Measurements from ENCODE around the gene CDSN.
A peak's percentile ranks its signal among the peaks of the same experiment; 100 is the strongest.

The CDSN gene

DNA sequence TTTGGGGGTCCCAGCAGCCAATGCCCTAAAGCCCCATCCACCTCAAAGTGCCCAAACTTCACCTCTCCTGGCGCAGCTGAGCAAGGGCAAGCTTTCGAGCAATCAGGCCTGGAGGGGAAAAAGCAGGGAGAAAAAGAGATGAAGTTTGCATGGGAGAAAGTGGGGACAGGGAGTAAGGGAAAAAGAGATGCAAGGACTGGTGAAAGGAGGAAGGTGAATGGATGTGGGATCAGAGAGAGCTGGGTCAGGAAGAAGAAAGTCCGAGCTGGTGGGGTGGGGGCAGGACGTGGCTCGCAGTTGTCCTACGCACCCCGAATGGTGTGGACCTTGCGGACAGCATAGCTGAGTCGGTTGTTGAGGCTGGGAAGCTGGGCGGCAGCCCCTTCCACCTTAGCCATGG, 25.1 kb upstream of the CDSN start:
- no peak for DNase-seq (ENCODE audit: low read depth)

DNA sequence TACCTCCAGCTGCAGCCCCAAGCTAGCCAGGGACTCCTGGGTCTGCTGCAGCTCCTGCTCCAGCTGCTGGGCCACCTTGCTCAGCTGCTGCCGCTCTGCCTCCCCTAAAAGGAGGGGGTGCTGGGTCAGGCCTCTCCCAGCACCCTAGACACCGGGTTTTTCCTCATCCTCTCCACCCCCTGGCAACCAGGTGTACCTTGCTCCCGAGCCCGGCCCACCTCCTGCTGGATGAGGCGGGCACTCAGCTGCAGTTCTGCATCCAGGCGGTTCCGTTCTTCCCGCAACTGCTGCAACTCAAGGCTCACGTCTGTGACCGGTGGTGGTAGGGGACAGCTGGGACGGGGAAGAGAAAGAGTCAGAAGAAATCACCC, 24.7 kb upstream of the CDSN start:
- no peak for DNase-seq (ENCODE audit: low read depth)

DNA sequence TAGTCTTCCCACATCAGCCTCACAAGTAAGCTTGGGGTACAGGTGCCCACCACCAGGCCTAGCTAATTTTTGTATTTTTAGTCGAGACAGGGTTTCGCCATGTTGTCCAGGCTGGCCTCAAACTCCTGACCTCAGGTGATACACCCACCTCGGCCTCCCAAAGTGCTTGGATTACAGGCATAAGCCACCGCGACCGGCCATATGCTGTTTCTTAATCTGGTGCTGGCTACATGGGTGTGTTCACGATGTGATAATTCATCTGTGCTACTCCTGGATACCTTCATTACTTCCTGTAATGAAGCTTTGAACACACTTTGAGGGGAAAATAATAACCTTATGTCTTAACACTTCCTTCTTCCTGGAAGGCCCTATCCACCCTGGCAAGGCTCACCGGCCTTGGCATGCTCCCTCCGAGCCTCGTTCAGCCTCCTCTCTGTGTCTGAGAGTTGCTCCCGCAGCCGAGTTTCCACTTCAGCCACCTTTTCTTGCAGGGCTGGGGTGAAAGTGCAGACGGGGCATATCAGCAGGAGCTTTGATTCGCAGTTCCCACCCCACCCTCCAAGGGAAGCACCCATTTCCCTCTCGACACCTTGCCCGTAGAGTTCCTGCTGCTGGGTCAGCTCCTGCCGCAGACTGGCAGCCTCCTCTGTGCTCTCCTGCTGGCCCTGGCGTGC, 24.2 kb upstream of the CDSN start:
- no peak for DNase-seq (ENCODE audit: low read depth)

DNA sequence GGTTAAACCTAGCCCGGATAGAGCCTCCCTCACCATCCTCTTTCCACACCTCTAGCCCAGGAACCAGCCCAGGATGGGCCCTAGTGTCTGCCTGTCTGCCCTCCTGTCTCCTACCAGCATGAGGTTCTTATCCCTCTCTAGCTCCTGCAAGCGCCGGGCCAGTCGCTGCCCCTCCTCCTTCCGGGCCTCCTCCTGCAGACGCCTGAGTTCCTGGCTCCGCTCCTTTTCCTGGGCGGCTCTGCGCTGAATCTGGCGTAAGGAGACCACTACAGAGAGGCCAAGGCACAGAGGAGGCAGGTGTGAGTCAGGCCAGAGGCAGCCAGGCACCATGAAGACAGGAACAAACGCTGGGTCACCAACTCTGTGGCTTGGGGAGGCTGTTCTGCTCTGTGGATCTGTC, 22.9 kb upstream of the CDSN start:
- no peak for DNase-seq (ENCODE audit: low read depth)

DNA sequence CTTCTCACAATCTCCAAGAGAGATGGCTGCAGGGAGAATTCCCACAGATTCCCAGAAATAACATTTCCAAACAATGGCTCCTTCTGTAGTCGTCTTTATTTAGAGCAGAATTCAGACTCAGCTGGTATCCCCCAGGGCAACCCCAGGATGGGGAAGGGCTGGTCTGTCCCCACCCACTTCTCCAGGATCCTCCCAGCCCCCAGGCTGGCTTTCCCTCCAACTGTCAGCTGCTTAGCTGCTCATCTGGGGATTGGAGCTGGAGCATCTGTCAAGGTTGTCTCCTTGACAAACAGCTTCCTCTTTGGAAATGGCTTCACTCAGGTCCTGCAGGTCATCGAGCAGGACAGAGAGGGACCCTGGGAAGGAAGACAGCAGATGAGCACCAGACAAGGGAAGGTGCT, 22.1 kb upstream of the CDSN start:
- no peak for DNase-seq (ENCODE audit: low read depth)

DNA sequence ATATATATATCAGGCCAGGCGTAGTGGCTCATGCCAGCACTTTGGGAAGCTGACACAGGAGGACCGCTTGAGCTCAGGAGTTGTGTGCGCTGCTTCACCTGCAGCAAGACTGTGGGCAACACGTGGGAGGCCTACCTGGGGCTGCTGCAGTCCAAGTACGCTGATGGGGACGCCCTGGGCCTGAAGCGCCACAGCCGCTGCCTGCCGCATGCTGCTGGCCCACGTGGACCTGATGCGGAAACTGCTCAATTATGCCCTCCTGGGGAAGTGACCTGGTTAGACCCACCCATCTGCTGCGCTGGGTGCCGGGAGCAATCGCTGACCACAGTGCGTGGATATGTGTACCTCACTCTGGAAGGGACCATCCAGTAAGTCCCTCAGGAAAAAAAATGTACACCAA, 20.4 kb upstream of the CDSN start:
- DNase-seq (ENCODE audit: low read depth): no peak

DNA sequence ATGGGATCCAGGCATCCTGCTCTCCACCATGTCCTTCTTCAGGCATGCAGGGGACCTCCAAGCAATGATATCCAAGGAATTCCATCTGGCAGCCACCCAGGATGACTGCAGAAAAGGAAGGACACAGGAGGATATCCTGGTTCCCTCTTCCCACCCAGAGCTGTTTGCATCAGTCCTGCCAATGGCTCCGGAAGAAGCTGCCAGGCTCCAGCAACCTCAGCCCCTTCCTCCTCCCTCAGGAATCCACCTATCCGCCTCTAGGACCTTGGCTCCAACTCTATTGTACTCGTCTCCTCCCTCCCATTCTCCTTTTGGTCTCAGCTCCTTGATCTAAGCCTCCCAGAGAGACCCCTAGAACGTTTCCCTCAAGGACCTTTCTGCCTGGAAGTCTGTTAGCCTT, 19.4 kb upstream of the CDSN start:
- DNase-seq (ENCODE audit: low read depth): no peak

DNA sequence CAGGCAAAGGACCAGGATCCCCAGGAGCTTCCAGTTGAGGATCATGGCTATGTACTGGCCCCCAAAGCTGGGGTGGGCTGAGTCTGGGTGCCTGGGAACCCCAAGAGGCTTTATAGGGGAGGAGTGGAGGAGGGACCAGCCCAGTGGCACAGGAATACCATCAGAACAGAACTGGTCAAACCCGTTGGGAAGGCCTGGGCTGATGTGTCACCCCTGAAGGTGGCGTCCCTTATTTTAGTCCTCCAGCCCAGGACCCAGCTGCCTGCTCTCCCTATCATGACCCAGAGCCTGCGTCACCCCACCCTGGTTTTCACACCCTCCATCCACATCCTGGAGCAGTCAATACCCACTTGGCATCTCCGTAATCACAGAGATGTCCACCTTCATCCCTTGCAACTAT, 18.7 kb upstream of the CDSN start, which contains the start of gene PSORS1C2:
Gene PSORS1C2 (minus strand): TSS at position 85 of the 400 bp plus-strand sequence. CDS start 40 bp downstream, at position 45.
- no peak for DNase-seq (ENCODE audit: low read depth)

DNA sequence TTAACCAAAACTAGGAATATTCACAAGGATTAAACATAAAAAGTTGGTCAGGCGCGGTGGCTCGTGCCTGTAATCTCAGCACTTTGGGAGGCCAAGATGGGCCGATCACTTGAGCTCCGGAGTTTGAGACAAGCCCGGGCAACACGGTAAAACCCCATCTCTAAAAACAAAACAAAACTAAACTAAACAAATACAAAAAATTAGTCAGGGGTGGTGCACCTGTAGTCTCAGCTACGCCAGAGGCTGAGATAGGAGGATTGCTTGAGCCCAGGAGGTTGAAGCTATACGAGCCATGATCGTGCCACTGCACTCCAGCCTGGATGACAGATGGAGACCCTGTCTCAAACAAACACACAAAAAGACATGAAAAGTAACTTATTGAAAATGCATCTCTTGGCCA, 15.5 kb upstream of the CDSN start:
- no peak for DNase-seq (ENCODE audit: low read depth)

DNA sequence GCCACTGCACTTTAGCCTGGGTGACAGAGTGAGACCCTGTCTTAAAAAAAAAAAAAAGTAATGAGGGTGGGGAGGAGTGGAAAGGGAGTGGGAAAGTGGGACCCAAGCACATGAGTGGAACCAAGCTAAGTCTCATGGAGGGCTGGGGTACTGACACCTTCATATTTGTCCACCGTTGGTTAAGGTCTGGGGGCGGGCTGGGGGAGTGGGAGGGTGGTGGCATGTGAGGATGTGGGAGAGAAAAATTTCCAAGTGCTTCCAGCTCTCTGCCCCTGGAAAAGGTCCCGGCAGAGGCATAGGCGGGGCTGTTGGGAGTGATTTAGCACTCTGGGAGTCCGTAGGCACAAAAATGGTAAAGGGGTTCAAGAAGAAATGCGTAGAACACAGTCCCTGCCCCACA, 12.6 kb upstream of the CDSN start:
- DNase-seq (ENCODE audit: low read depth): no peak

DNA sequence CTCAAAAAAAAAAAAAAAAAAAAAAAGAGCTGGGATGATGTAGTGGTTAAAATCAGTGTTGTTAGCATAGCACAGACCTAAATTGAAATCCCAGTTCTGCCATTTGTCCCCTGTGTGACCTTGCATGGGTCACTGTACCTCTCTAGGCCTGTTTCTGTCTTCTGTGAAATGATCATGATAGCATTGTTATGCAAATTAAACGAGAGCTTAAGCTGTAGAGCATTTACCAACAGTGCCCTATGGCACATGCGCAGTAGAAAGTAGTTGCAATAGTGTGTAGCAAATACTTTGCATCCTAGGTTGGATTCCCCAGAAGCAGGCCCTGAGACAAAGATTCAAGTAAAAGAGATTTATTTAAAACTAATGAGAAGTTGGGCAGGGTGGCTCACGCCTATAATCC, 11.3 kb upstream of the CDSN start:
- no peak for DNase-seq (ENCODE audit: low read depth)

DNA sequence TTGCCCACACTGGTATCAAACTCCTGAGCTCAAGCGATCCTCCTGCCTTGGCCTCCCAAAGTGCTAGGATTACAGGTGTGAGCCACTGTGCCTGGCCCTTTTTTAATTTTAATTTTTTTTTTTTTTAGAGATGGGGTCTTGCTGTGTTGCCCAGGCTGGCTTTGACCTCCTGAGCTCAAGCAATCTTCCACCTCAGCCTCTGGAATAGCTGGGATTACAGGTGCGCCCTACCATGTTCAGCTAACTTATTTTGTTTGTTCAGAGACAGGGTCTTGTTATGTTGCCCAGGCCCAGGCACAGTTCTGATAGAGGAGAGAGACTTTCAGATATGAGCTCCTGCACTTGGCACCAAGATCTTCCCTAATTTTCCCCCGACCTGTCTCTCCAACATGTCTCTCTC, 10.5 kb upstream of the CDSN start:
- DNase-seq (ENCODE audit: low read depth): no peak

DNA sequence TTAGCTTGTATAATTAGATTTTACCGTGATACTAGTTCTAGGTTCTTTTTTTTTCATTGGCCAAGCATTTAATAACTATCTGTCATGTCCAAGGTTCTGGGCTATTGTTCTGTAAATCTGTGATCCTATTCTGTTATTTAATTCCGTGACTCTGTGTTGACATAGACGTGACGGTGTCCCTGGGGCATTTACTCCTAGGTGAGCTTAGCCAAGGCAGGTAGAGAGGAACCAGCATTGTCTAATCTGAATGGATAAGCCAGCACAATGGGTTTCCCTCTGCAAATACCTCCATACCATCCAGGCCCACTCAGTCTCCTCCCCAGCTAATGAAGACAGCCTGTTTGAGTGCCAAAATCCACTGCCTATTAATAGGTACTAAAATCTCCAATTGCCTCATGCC, 8.9 kb upstream of the CDSN start:
- no peak for DNase-seq (ENCODE audit: low read depth)

DNA sequence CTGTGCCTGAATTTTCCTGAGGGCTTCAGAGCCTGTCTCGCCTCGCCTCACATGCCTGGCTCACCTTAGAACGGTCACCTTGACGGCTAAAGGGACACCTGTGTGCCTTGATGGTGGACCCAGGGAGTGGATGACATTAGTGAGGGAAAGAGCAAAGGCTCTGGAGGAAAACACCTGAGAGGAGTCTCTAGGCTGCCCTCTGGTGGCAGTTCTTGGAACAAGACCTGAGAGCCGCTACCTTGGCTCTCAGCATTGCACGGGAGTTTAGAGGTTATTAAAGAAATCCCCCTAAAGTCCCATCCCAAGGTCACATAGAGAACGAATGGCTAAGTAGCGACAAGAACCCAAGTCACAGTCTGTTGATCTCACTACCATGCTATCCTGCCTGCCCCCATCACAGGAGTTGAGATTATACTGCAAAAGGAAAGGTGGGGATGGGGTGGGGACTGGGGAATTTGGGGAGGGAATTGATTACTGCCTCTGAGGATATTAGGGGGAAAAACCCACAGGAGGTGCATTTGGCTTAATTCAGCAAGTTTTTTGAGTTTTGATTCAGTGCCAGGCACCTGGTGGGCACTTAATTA, 7.9 kb upstream of the CDSN start:
- DNase-seq (ENCODE audit: low read depth): peak; percentile 60

DNA sequence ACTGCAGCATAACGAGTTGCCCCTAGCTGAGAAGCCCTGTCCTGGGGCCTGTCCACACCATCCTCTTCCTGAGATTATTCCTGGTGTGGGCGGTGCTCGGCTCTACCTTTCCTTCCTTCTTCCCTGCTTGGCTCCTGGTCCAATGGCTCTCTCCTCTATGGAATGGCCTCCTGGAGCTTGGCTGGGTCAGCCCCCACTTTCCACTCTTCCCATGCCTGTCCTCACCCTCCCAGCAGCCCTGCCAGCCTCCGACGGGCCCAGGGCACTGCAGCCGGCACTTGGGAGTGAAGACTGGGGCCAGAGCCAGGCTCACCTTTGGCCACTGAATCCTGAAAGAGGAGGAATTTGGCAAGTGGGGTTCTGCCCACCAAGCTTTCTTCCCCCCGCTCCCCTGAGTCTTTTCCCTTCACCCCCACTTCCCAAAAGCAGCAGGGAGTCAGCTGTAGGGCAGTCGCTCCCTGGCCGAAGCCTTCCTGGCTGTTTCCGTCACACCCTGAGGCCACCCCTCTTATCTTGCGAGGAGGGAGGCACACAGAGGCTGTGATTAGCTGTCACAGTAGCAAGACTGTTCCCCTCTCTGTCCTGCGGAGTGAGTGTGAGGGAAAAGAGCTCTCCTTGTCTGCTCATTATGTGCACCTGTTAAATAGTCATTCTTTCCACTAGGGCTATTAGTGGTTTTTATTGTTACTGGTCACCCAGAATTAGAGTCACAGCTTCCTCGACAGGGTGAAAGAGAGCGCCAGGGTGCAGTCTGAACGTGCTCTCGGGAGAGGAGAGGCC, 6.3 kb upstream of the CDSN start:
- no peak for DNase-seq (ENCODE audit: low read depth)

DNA sequence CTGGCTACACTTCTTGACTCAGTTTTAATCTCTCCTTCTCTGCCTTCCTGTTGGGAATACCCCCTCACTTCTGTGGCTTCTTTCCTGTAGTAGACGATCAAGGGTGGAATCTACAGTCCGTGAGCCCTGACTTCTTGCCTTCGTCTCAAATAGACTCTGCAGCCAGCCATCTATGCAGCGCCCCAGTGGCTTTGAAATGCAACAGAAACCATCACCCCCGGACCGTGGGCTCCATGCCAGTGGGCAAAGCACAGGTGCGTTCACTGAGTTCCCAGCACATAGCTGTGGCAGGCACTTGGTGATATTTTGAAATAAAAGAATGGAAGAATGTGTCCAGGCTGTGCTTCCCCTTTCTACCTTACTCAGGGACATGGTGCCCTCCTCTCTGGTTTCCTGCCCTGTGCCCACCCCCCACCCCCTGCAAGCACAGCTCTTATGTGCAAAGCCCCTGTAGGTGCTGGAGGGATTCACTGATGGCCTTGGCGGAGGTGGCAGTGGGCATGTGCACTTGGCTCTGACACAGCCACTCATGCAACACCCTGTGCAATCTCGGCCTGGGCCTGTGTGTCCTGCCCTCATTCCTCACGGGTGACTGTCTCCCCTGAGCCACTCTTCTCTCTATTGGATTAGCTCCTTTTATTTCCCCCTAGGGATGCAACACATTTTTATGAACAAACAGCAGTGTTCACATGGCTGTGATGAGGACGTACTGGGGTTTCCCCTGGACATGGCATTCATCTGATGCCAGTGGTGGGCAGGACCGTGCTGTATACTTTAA, 5.5 kb upstream of the CDSN start:
- DNase-seq (ENCODE audit: low read depth): no peak

DNA sequence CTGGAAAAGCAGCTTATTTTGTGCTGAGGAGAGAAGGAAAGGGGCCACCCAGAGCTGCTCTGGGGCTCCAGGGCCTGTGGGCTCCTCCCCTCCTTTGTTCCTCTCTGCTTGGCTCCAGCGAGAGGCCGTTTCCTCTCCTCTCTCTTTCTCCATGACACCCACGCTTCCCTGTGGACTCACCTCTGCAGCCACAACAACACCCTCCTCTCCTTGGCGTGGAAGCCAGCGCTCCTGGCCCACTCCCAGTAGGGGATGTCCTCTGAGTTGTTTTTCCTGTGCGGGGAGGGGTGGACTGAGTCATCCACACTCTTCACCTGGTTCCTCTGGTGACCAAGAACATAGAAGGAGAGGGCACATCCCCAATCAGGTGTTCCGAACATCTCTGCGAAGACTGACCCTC, 4.9 kb upstream of the CDSN start:
- no peak for DNase-seq (ENCODE audit: low read depth)

DNA sequence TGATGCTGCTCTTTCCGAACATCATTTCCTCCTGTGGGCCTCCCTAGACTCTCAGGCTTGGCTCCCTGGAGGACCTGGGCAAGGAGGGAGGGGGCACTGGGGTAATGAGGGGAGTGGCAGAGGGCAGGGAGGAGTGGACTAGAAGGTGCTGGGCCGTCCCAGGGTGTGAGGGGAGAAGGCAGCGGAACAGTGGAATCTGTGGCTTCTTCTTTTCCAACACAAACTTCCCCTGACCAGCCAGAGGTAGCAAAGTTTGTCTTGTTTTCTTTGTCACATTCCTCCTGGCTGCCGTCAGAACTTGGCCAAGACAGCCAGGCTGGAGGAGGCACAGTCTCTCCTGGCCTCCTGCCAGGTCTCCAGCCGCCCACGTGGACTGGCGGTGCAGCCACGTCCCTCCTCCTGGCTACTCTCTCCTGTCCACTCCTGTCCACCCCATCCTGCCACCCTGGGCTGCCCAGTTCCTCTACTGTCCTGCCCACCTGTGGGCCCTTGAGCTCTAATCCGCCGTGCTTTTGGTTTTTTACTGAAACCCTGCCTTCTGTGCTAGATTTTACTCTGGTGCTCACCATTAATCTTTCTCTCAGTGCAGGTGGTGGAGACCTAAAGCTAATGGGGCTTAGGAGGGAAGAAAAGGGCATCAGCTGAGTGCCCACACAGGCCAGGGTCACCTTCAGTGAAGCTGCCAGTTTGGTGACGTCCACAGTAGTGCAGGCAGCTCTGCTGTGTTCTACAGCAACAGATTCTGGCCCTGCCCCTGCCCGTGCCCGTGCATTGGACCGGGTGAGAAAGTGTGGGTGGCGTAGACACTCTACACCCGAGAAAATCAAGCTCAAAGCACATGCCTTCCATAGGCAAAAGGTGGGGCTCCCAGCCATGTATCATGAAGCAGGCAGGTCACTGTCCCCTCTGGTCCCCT, 2.8 kb upstream of the CDSN start:
- no peak for DNase-seq (ENCODE audit: low read depth)

DNA sequence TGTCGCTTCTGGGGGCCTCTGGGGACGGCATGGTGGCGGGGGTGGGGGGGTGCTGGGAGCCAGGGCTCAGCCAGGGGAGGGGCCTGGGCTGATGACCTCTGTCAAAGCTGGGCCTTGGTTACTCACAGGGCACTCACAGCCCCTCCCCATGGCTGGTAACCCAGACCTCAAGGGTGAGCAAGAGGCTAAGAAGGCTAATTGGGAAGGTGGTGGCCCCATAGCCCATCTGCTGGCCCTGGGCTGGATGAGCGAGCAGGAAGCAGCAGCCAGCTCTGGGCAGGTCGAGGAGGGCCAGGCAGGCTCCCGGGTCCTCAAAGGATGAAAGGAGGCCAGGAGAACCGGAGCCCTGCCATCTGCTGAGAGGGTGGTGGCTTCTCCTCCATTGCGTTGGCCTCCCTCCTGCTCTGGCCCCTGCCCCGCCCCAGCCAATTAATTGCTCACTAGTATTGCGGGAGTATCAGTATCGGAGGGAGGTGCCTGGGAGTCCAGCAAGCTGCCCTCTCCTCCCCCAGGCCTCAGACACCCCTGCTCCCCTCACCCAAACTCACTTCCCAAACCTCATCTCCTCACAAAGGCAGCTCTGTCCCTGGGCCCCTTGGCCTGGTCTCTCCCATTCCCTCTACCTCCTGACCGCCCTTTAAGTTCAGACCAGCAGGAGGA, 1.0 kb upstream of the CDSN start:
- no peak for DNase-seq (ENCODE audit: low read depth)

DNA sequence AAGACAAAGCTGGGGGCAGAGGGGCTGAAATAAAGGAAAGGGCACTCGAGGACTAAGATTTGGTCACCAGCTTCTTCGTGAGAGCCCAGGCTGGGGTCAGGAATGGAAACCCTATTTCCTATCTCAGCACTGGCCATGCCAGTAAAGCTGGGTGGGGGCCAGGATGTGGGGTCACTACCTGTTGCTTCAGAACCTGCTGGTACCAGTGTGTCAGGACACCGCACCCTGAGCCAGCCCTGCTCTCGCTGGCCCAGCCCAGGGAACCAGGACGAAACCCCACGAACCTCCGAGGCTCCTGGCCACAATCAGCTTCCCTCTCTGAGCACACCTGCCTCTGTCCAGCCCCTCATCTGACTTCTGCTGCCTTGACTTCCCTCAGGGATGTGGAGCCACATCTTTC, 2.1 kb downstream of the CDSN start:
- DNase-seq (ENCODE audit: low read depth): no peak

Measured in stimulated activated CD8-positive, alpha-beta memory T cell treated with anti-CD3 and anti-CD28 coated beads, Interleukin-15, amount 100 ng/mL, for 1 hour (primary cell).